ENCODE data around the gene DNAJB11. TPM values are rescaled to one million over a fixed set of nuclear protein-coding genes. Genes with fewer than 3 reads are reported as not detected.
A peak's percentile ranks its signal among the peaks of the same experiment; 100 is the strongest.

Gene DNAJB11
- 10 to 100 TPM; 30.3 to 35.9 (median 30.9) TPM for total RNA-seq

GRCh38 chr3:186570096-186570940 lies at the start of gene DNAJB11:
TSS of gene DNAJB11 (plus strand) at chr3:186570720. CDS start at chr3:186570898, 178 bp downstream.
- Histone ChIP-seq H3K4me3 (peak within 1 kb of the TSS; percentile 95), H3K36me3 (peaks cover 16% of the 10 kb centered on the region), H3K9me3 (no peaks in the 10 kb centered on the region), H3K27me3 (no peaks in the 10 kb centered on the region), H3K4me1 (peaks cover 45% of the 10 kb centered on the region), H3K27ac (peak within 1 kb of the TSS; percentile 93)
- DNase-seq (ENCODE audit: low spot score in 2 of 2) = peak; percentile 99 to 100
- 1% methylated on average over 40 of the region's 59 CpGs for WGBS
- no peak for TF ChIP-seq EP300 (IDR thresholded peaks at IDR 0.05)
- peak in 2 of 3 donors; percentile 38 to 87 for TF ChIP-seq POLR2AphosphoS5 (IDR thresholded peaks at IDR 0.05)
- peak in 1 of 2 donors; percentile 76 for TF ChIP-seq POLR2A (IDR thresholded peaks at IDR 0.05)

- no peak for DNase-seq (ENCODE audit: low spot score in 2 of 2)
- 73% methylated on average over 8 of the region's 10 CpGs for WGBS
- no peak overlapping the region for H3K27ac ChIP-seq
- no peaks in the 10 kb centered on the region for H3K9me3 ChIP-seq
- no peaks in the 10 kb centered on the region for H3K36me3 ChIP-seq
- no peak overlapping the region for H3K4me3 ChIP-seq
- peaks cover 18% of the 10 kb centered on the region for H3K27me3 ChIP-seq
- TF ChIP-seq POLR2A (IDR thresholded peaks at IDR 0.05) (no peak), EP300 (IDR thresholded peaks at IDR 0.05) (no peak), CTCF (IDR thresholded peaks at IDR 0.05) (no peak), POLR2AphosphoS5 (IDR thresholded peaks at IDR 0.05) (no peak)
- H3K4me1 ChIP-seq = no peaks in the 10 kb centered on the region
Measured at GRCh38 chr3:186520957-186521842, 49.3 kb upstream of the DNAJB11 start.

- TF ChIP-seq EP300 (IDR thresholded peaks at IDR 0.05) = no peak
- TF ChIP-seq POLR2A (IDR thresholded peaks at IDR 0.05) = no peak
- TF ChIP-seq CTCF (IDR thresholded peaks at IDR 0.05) = no peak
- TF ChIP-seq POLR2AphosphoS5 (IDR thresholded peaks at IDR 0.05) = no peak
- no peak for DNase-seq (ENCODE audit: low spot score in 2 of 2)
- peaks cover 14% of the 10 kb centered on the region for H3K27me3 ChIP-seq
- H3K4me3 ChIP-seq = no peak overlapping the region
- no peaks in the 10 kb centered on the region for H3K9me3 ChIP-seq
- 77% methylated on average over 6 of the region's 6 CpGs for WGBS
- no peaks in the 10 kb centered on the region for H3K4me1 ChIP-seq
- H3K27ac ChIP-seq = no peak overlapping the region
- no peaks in the 10 kb centered on the region for H3K36me3 ChIP-seq
Measured at GRCh38 chr3:186523022-186523421, 47.5 kb upstream of the DNAJB11 start.

- TF ChIP-seq POLR2A (IDR thresholded peaks at IDR 0.05) (no peak), EP300 (IDR thresholded peaks at IDR 0.05) (no peak), CTCF (IDR thresholded peaks at IDR 0.05) (no peak), POLR2AphosphoS5 (IDR thresholded peaks at IDR 0.05) (no peak)
- no peaks in the 10 kb centered on the region for H3K4me1 ChIP-seq
- peaks cover 14% of the 10 kb centered on the region for H3K27me3 ChIP-seq
- H3K4me3 ChIP-seq = no peak overlapping the region
- DNase-seq (ENCODE audit: low spot score in 2 of 2) = no peak
- H3K36me3 ChIP-seq = no peaks in the 10 kb centered on the region
- H3K9me3 ChIP-seq = no peaks in the 10 kb centered on the region
- H3K27ac ChIP-seq = no peak overlapping the region
- 25% methylated on average over 2 of the region's 2 CpGs for WGBS
Measured at GRCh38 chr3:186523434-186523833, 47.1 kb upstream of the DNAJB11 start.

- H3K27ac ChIP-seq = no peak overlapping the region
- H3K9me3 ChIP-seq = no peaks in the 10 kb centered on the region
- H3K4me1 ChIP-seq = no peaks in the 10 kb centered on the region
- no peak overlapping the region for H3K4me3 ChIP-seq
- no peak for TF ChIP-seq EP300 (IDR thresholded peaks at IDR 0.05)
- TF ChIP-seq CTCF (IDR thresholded peaks at IDR 0.05) = no peak
- no peak for DNase-seq (ENCODE audit: low spot score in 2 of 2)
- H3K36me3 ChIP-seq = no peaks in the 10 kb centered on the region
- peaks cover 5% of the 10 kb centered on the region for H3K27me3 ChIP-seq
- 93% methylated on average over 6 of the region's 6 CpGs for WGBS
Measured at GRCh38 chr3:186524616-186525015, 45.9 kb upstream of the DNAJB11 start.
